HepG2 (cell line): Measurements from ENCODE around the gene RGL3. TPM values are rescaled to one million over a fixed set of nuclear protein-coding genes. Genes with fewer than 3 reads are reported as not detected.

Experiments
- CAMTA2 ChIP-seq: sonication (generic); formaldehyde crosslinking; IDR thresholded peaks from 2 replicates; pipeline ENCODE4 v1.4.0; 2020; ENCODE audit warnings: mild to moderate bottlenecking, missing genetic modification reagents, borderline replicate concordance
- FOXA1 ChIP-seq, 2 experiments: fragments of 450-650 bp in 1 of 2; sonication (generic) in 1 of 2; formaldehyde crosslinking in 1 of 2; IDR thresholded peaks; 2 replicates each; pipeline versions ENCODE4 v1.4.0 to v1.6.1; 2016 to 2020; ENCODE audit warnings: missing genetic modification reagents in 1 of 2
- HIC2 ChIP-seq: sonication (generic); formaldehyde crosslinking; IDR thresholded peaks from 2 replicates; pipeline ENCODE4 v1.9.0; 2022; ENCODE audit warnings: low read depth, missing genetic modification reagents
- KMT2A ChIP-seq: sonication (generic); formaldehyde crosslinking; IDR thresholded peaks from 2 replicates; pipeline ENCODE4 v1.4.0; 2020; ENCODE audit warnings: missing genetic modification reagents
- NBN ChIP-seq: fragments of 450-650 bp; conservative IDR thresholded peaks from 2 replicates; pipeline ENCODE4 v1.6.1; 2017
- PBX2 ChIP-seq: IDR thresholded peaks from 2 replicates; pipeline ENCODE4 v1.6.1; 2016; ENCODE audit warnings: control low read depth
- POLR2G ChIP-seq: fragments of 200-400 bp; formaldehyde crosslinking; IDR thresholded peaks from 2 replicates; pipeline ENCODE4 v1.6.1; 2018; ENCODE audit warnings: mild to moderate bottlenecking, low read depth, low read length, moderate library complexity
- SNRNP70 ChIP-seq: fragments of 200-400 bp; formaldehyde crosslinking; IDR thresholded peaks from 2 replicates; pipeline ENCODE4 v1.6.1; 2017; ENCODE audit warnings: mild to moderate bottlenecking, low read depth, low read length, moderate library complexity
- THAP11 ChIP-seq: IDR thresholded peaks from 2 replicates; pipeline ENCODE4 v1.6.1; 2016; ENCODE audit warnings: missing biosample characterization, missing genetic modification reagents
- TMF1 ChIP-seq: sonication (generic); formaldehyde crosslinking; IDR thresholded peaks from 2 replicates; pipeline ENCODE4 v1.8.1; 2022; ENCODE audit warnings: low read depth, missing genetic modification reagents
- ZIK1 ChIP-seq: sonication (generic); formaldehyde crosslinking; IDR thresholded peaks from 2 replicates; pipeline ENCODE4 v1.5.0; 2020; ENCODE audit warnings: mild to moderate bottlenecking, low read depth, missing genetic modification reagents, borderline replicate concordance
- ZNF512 ChIP-seq: sonication (generic); formaldehyde crosslinking; IDR thresholded peaks from 2 replicates; pipeline ENCODE4 v1.4.0; 2020; ENCODE audit warnings: mild to moderate bottlenecking, missing genetic modification reagents
- ZNF549 ChIP-seq: sonication (generic); formaldehyde crosslinking; IDR thresholded peaks from 2 replicates; pipeline ENCODE4 v1.5.0; 2020; ENCODE audit warnings: missing genetic modification reagents
- ZNF710 ChIP-seq: sonication (generic); formaldehyde crosslinking; IDR thresholded peaks from 2 replicates; pipeline ENCODE4 v1.5.0; 2020; ENCODE audit warnings: mild to moderate bottlenecking, missing genetic modification reagents, borderline replicate concordance
- ZNF775 ChIP-seq: sonication (generic); formaldehyde crosslinking; IDR thresholded peaks from 2 replicates; pipeline ENCODE4 v1.4.0; 2020; ENCODE audit warnings: missing genetic modification reagents, mild to moderate bottlenecking, moderate library complexity, borderline replicate concordance
- ZNF788 ChIP-seq: sonication (generic); formaldehyde crosslinking; IDR thresholded peaks from 2 replicates; pipeline ENCODE4 v1.5.0; 2020; ENCODE audit warnings: mild to moderate bottlenecking, missing genetic modification reagents, borderline replicate concordance
- polyA plus RNA-seq, 8 experiments: library from polyadenylated mRNA; depleted of rRNA in 3 of 8; stranded (reverse) in 7 of 8; unstranded in 1 of 8; fragments of >200 nt; fragmentation: Illumina TruSeq in 4 of 8; extraction: Trizol in 4 of 8; gene quantifications; 2 replicates each; pipeline versions ENCODE4 v1.2.1 to v1.2.3, GENCODE V29; 2011 to 2016; ENCODE audit warnings: low read depth in 4 of 8, missing spikeins in 1 of 8, mixed read lengths in 1 of 8; ENCODE audit not compliant: insufficient read depth in 1 of 8
- total RNA-seq, 5 experiments: library from RNA; depleted of rRNA; stranded (reverse); fragments of >200 nt; fragmentation: Illumina TruSeq; extraction: Trizol; gene quantifications; 2 replicates each; pipeline ENCODE4 v1.2.3, GENCODE V29; 2016; ENCODE audit warnings: low read depth in 1 of 5

RGL3 gene
- total and polyA plus RNA-seq, 2 of the 13 experiments (the other 11 are each of a cell fraction or from before 2014, with no cell fraction given): 4.2 to 7.6 TPM

- TF ChIP-seq ZNF710 (CRISPR knock-in tag): no peak
- TF ChIP-seq NBN: no peak
- TF ChIP-seq ZNF788 (CRISPR knock-in tag): no peak; the same call in 1 of the 2 replicates
- TF ChIP-seq FOXA1 (IDR thresholded peaks at IDR 0.05): no peak
- 0 out of 2 replicates have a peak, but pooled peaks have one; percentile 17 for TF ChIP-seq FOXA1 (CRISPR knock-in tag; IDR thresholded peaks at IDR 0.05)
- TF ChIP-seq ZNF775 (CRISPR knock-in tag): no peak
- peak; percentile 89 for TF ChIP-seq POLR2G
- peak; percentile 61; the same call in 1 of the 2 replicates for TF ChIP-seq HIC2
- no peak; the same call in 1 of the 2 replicates for TF ChIP-seq TMF1 (CRISPR knock-in tag)
- peak; percentile 84 for TF ChIP-seq THAP11 (CRISPR knock-in tag)
- 0 out of 2 replicates have a peak, but pooled peaks have one; percentile 41 for TF ChIP-seq ZIK1
- peak; percentile 90 for TF ChIP-seq PBX2 (CRISPR knock-in tag)
- TF ChIP-seq ZNF512 (CRISPR knock-in tag): no peak
- no peak for TF ChIP-seq SNRNP70
- TF ChIP-seq KMT2A (CRISPR knock-in tag): peak; percentile 29; the same call in 1 of the 2 replicates
- no peak for TF ChIP-seq CAMTA2 (CRISPR knock-in tag)
- TF ChIP-seq ZNF549 (CRISPR knock-in tag): no peak
Observed at GRCh38 chr19:11374433-11375142, 44.5 kb downstream of the RGL3 start, which contains the start of gene SWSAP1 (continued).
